ENCODE results near the gene FNDC5.
A peak's percentile ranks its signal among the peaks of the same experiment; 100 is the strongest.
"Not testable (repeated sequence)": the region's sequence is repeated elsewhere in the genome, so short reads cannot be mapped to it uniquely, and the experiment has no call there.

The FNDC5 gene

GRCh38 chr1:32870615-32871363 lies at the start of gene FNDC5:
Gene FNDC5 (minus strand): TSS chr1:32870912.
- peak within 1 kb of the TSS; percentile 25; the same call in 1 of the 2 replicates for H3K9ac ChIP-seq (ENCODE audit: low read depth, low read length)
- H3K4me1 ChIP-seq (ENCODE audit: insufficient read depth, low read length), result peaks cover 15% of the 10 kb centered on the region
- H3K36me3 ChIP-seq (ENCODE audit: insufficient read depth, low read depth, low read length), result no peaks in the 10 kb centered on the region
- no peak within 1 kb of the TSS for H3K27ac ChIP-seq (ENCODE audit: low read length)
- H3K9me3 ChIP-seq (ENCODE audit: insufficient read depth, low read depth, low read length), result no peaks in the 10 kb centered on the region
- peaks cover 39% of the 10 kb centered on the region for H3K27me3 ChIP-seq (ENCODE audit: insufficient read depth, low read length)
- peak within 1 kb of the TSS; percentile 65 for H3K4me3 ChIP-seq (ENCODE audit: low read length)

DNA sequence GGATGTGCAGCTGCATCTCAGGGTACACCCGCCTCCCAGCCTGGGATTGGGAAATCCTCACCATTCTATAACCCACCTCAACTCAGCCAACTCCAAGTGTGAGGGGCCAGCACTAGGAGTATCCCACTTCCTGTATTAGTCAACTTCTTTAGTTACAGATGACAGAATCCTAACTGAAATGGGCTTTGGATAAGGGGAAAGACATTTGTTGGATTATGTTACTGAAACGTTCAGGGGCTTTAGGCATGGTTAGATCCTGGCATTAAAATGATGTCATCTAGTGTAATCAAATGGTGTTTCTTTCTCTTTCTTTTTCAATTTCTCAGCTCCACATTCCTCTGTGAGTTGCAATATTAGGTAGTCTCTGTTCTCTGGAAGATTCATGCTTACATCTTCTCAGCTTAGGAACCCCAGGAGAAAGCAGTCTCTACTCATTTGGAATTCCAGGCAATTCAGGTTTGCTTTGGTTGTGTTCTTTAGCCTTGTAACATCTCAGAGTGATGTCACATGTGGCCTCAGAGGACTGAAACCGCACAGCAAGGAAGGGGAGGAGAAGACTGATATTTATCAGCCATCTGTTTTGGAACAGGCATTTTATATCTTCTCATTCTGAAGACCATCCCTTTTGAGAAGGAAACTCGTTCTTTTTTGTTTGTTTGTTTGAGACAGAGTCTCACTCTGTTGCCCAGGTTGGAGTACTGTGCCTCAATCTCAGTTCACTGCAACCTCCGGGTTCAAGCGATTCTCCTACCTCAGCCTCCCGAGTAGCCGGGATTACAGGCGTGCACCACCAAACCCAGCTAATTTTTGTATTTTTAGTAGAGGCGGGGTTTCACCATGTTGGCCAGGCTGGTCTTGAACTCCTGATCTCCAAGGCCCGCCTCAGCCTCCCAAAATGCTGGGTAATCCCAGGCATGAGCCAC lies 49.4 kb upstream of the FNDC5 start:
- no peaks in the 10 kb centered on the region for H3K9me3 ChIP-seq (ENCODE audit: insufficient read depth, low read depth, low read length)
- H3K4me1 ChIP-seq (ENCODE audit: insufficient read depth, low read length), result 0 out of 2 replicates have a peak, but pooled peaks cover under 1% of the 10 kb centered on the region
- H3K9ac ChIP-seq (ENCODE audit: low read depth, low read length), result no peak overlapping the region
- peaks cover 27% of the 10 kb centered on the region for H3K27me3 ChIP-seq (ENCODE audit: insufficient read depth, low read length)
- H3K27ac ChIP-seq (ENCODE audit: low read length), result no peak overlapping the region
- no peak overlapping the region for H3K4me3 ChIP-seq (ENCODE audit: low read length)
- no peaks in the 10 kb centered on the region for H3K36me3 ChIP-seq (ENCODE audit: insufficient read depth, low read depth, low read length)

GRCh38 chr1:32918179-32918578 lies 47.5 kb upstream of the FNDC5 start:
- no peak overlapping the region for H3K9ac ChIP-seq (ENCODE audit: low read depth, low read length)
- H3K4me3 ChIP-seq (ENCODE audit: low read length), result no peak overlapping the region
- no peaks in the 10 kb centered on the region for H3K4me1 ChIP-seq (ENCODE audit: insufficient read depth, low read length)
- H3K27ac ChIP-seq (ENCODE audit: low read length), result no peak overlapping the region
- H3K9me3 ChIP-seq (ENCODE audit: insufficient read depth, low read depth, low read length), result no peaks in the 10 kb centered on the region
- H3K36me3 ChIP-seq (ENCODE audit: insufficient read depth, low read depth, low read length), result no peaks in the 10 kb centered on the region
- peaks cover 8% of the 10 kb centered on the region for H3K27me3 ChIP-seq (ENCODE audit: insufficient read depth, low read length)

DNA sequence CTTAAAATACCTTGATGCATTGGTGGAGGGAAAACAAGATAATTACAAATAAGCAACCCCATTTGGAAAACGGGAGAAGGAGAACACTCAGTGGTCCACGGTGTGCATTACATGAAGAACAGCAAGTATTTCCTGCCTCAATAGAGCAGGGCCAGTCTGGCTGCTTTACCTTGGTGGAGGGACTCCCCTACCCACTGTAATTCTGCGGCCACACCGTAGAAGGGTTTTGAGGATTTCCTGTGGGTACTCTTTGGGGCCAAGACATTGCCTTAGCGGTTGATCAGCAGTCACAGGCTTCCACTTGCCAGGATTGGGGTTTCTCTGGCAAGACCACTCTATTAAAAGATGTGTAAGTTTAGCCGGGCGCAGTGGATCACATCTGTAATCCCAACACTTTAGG lies 46.8 kb upstream of the FNDC5 start:
- H3K9ac ChIP-seq (ENCODE audit: low read depth, low read length), result no peak overlapping the region
- no peak overlapping the region for H3K4me3 ChIP-seq (ENCODE audit: low read length)
- H3K36me3 ChIP-seq (ENCODE audit: insufficient read depth, low read depth, low read length), result no peaks in the 10 kb centered on the region
- no peaks in the 10 kb centered on the region for H3K9me3 ChIP-seq (ENCODE audit: insufficient read depth, low read depth, low read length)
- H3K27ac ChIP-seq (ENCODE audit: low read length), result no peak overlapping the region
- peaks cover 2% of the 10 kb centered on the region for H3K27me3 ChIP-seq (ENCODE audit: insufficient read depth, low read length)
- H3K4me1 ChIP-seq (ENCODE audit: insufficient read depth, low read length), result no peaks in the 10 kb centered on the region

GRCh38 chr1:32915766-32916706 lies 45.3 kb upstream of the FNDC5 start:
- H3K4me3 ChIP-seq (ENCODE audit: low read length), result no peak overlapping the region
- no peaks in the 10 kb centered on the region for H3K9me3 ChIP-seq (ENCODE audit: insufficient read depth, low read depth, low read length)
- no peaks in the 10 kb centered on the region; the same call in none of the 2 replicates for H3K27me3 ChIP-seq (ENCODE audit: insufficient read depth, low read length)
- H3K27ac ChIP-seq (ENCODE audit: low read length), result no peak overlapping the region
- H3K4me1 ChIP-seq (ENCODE audit: insufficient read depth, low read length), result no peaks in the 10 kb centered on the region
- no peaks in the 10 kb centered on the region for H3K36me3 ChIP-seq (ENCODE audit: insufficient read depth, low read depth, low read length)
- H3K9ac ChIP-seq (ENCODE audit: low read depth, low read length), result no peak overlapping the region

DNA sequence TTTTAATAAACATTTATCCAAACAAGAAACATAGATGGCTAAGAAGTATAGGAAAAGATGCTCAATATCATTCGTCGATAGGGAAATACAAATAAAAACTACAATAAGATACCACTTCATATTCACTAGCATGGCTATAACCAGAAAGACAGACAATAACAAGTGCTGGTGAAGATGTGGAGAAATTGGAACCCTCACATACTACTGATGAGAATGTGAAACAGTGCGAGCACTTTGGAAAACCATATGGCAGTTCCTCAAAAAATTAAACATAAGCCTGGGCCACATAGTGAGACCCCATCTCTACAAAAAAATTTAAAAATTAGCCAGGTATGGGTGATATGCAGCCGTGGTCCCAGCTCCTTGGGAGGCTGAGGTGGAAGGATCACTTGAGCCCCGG lies 39.6 kb upstream of the FNDC5 start:
- Histone ChIP-seq H3K4me3 (ENCODE audit: low read length) (no peak overlapping the region), H3K9ac (ENCODE audit: low read depth, low read length) (no peak overlapping the region), H3K4me1 (ENCODE audit: insufficient read depth, low read length) (no peaks in the 10 kb centered on the region; the same call in 1 of the 2 replicates), H3K36me3 (ENCODE audit: insufficient read depth, low read depth, low read length) (no peaks in the 10 kb centered on the region), H3K27ac (ENCODE audit: low read length) (no peak overlapping the region), H3K27me3 (ENCODE audit: insufficient read depth, low read length) (peaks cover 4% of the 10 kb centered on the region), H3K9me3 (ENCODE audit: insufficient read depth, low read depth, low read length) (no peaks in the 10 kb centered on the region)

DNA sequence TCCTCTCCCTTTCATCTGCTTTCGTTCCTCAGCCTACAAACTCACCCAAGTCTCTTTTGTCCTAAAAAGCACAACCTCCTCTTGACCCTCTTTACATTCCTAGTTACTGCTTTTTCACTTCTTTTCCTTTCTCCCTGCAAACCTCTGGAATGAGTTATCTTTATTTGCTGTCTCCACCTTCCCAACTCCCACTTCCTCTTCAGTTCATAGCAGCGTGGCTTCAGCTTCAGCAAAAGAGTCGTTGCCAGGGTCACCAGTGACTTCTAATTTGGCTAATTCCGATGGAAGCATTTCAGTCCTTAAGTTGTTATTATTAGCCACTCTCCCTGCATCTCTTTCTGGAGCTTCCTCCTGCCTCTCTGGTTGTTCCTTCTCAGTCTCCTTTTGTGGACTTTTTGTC lies 36.7 kb upstream of the FNDC5 start:
- Histone ChIP-seq H3K9me3 (ENCODE audit: insufficient read depth, low read depth, low read length) (no peaks in the 10 kb centered on the region), H3K9ac (ENCODE audit: low read depth, low read length) (no peak overlapping the region), H3K36me3 (ENCODE audit: insufficient read depth, low read depth, low read length) (no peaks in the 10 kb centered on the region), H3K27me3 (ENCODE audit: insufficient read depth, low read length) (peaks cover 24% of the 10 kb centered on the region), H3K27ac (ENCODE audit: low read length) (no peak overlapping the region), H3K4me1 (ENCODE audit: insufficient read depth, low read length) (no peaks in the 10 kb centered on the region; the same call in 1 of the 2 replicates), H3K4me3 (ENCODE audit: low read length) (no peak overlapping the region)

GRCh38 chr1:32906654-32907053 lies 35.9 kb upstream of the FNDC5 start:
- H3K27ac ChIP-seq (ENCODE audit: low read length), result no peak overlapping the region
- H3K9me3 ChIP-seq (ENCODE audit: insufficient read depth, low read depth, low read length), result no peaks in the 10 kb centered on the region
- H3K4me3 ChIP-seq (ENCODE audit: low read length), result no peak overlapping the region
- peaks cover 32% of the 10 kb centered on the region for H3K27me3 ChIP-seq (ENCODE audit: insufficient read depth, low read length)
- H3K36me3 ChIP-seq (ENCODE audit: insufficient read depth, low read depth, low read length), result no peaks in the 10 kb centered on the region
- H3K9ac ChIP-seq (ENCODE audit: low read depth, low read length), result no peak overlapping the region
- no peaks in the 10 kb centered on the region; the same call in 1 of the 2 replicates for H3K4me1 ChIP-seq (ENCODE audit: insufficient read depth, low read length)

DNA sequence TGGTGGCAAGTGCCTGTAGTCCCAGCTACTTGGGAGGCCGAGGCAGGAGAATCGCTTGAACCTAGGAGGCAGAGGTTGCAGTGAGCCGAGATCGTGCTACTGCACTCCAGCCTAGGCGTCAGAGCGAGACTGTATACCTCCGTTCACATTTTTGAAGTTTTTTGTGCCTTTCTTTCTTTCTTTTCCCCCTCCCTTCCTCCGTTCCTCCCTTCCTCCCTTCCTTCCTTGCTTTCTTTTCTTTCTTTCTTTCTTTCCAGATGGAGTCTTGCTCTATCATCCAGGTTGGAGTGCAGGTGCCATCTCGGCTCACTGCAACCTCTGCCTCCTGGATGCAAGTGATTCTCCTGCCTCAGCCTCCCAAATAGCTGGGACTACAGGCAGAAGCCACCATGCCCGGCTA lies 34.9 kb upstream of the FNDC5 start:
- peaks cover 40% of the 10 kb centered on the region for H3K27me3 ChIP-seq (ENCODE audit: insufficient read depth, low read length)
- not testable (repeated sequence) for H3K36me3 ChIP-seq (ENCODE audit: insufficient read depth, low read depth, low read length); H3K4me1 ChIP-seq (ENCODE audit: insufficient read depth, low read length); H3K9ac ChIP-seq (ENCODE audit: low read depth, low read length); H3K27ac ChIP-seq (ENCODE audit: low read length); H3K9me3 ChIP-seq (ENCODE audit: insufficient read depth, low read depth, low read length); H3K4me3 ChIP-seq (ENCODE audit: low read length)

DNA sequence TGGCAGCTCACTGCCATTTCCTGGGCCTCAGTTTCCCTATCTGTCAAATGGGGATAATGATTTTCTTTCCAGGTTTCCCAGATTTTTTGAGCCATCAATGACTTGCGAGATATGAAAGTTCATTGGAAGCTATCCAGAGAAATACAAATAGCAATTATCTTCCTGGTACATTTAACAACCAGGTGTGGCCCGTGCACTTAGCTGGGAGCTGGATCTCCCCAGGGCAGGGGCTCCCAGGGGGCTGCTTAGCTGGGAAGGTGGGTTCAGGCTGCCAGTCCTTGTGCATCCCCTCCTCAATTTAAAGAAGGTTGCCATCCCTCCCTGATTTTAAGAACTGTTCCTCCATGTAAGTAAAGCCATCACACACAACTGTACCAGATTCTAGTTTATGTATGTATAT lies 34.1 kb upstream of the FNDC5 start:
- Histone ChIP-seq H3K4me1 (ENCODE audit: insufficient read depth, low read length) (peaks cover 4% of the 10 kb centered on the region), H3K4me3 (ENCODE audit: low read length) (no peak overlapping the region), H3K27me3 (ENCODE audit: insufficient read depth, low read length) (peaks cover 48% of the 10 kb centered on the region), H3K27ac (ENCODE audit: low read length) (no peak overlapping the region), H3K9ac (ENCODE audit: low read depth, low read length) (no peak overlapping the region), H3K36me3 (ENCODE audit: insufficient read depth, low read depth, low read length) (no peaks in the 10 kb centered on the region), H3K9me3 (ENCODE audit: insufficient read depth, low read depth, low read length) (no peaks in the 10 kb centered on the region)
